RKO (cell line): ENCODE measurements around the gene CDC34.

Experiments used
- DNase-seq: peaks from one replicate; pipeline ENCODE4 v3.0.0-alpha.2; 2016; ENCODE audit warnings: low spot score

CDC34 gene

GRCh38 chr19:522726-523125 is 8.8 kb upstream of the CDC34 start:
- no peak for DNase-seq

GRCh38 chr19:524062-524674 is 7.4 kb upstream of the CDC34 start:
- DNase-seq = peak; percentile 32

GRCh38 chr19:525029-525428 is 6.5 kb upstream of the CDC34 start:
- no peak for DNase-seq

- DNase-seq = no peak
These were observed 5.6 kb upstream of the CDC34 start for GRCh38 chr19:525857-526419.

GRCh38 chr19:530134-531008 is 1.2 kb upstream of the CDC34 start:
- no peak for DNase-seq

GRCh38 chr19:531009-531752 is 379 bp upstream of the CDC34 start:
- DNase-seq = peak; percentile 89

GRCh38 chr19:532561-533363 is 1.2 kb downstream of the CDC34 start:
- DNase-seq = peak; percentile 83

- no peak for DNase-seq
These were observed 2.0 kb downstream of the CDC34 start for GRCh38 chr19:533364-534058.

GRCh38 chr19:534088-534487 is 2.5 kb downstream of the CDC34 start:
- no peak for DNase-seq

GRCh38 chr19:535017-535835 is 3.7 kb downstream of the CDC34 start:
- DNase-seq = peak; percentile 21

- DNase-seq = no peak
These were observed 4.7 kb downstream of the CDC34 start for GRCh38 chr19:536031-536880.

- no peak for DNase-seq
These were observed 5.4 kb downstream of the CDC34 start for GRCh38 chr19:536881-537404.

- no peak for DNase-seq
These were observed 7.3 kb downstream of the CDC34 start for GRCh38 chr19:538641-539428.

- no peak for DNase-seq
These were observed 8.0 kb downstream of the CDC34 start for GRCh38 chr19:539429-540030.

- DNase-seq = no peak
These were observed 9.5 kb downstream of the CDC34 start for GRCh38 chr19:540867-541637.

- DNase-seq = no peak
These were observed 10.1 kb downstream of the CDC34 start for GRCh38 chr19:541699-542098.
